Pancreas (tissue), 10 donors: ENCODE data around the gene NLRP6. TPM values are rescaled to one million over a fixed set of nuclear protein-coding genes. Genes with fewer than 3 reads are reported as not detected.
A peak's percentile ranks its signal among the peaks of the same experiment; 100 is the strongest.
"Not testable (repeated sequence)": the region's sequence is repeated elsewhere in the genome, so short reads cannot be mapped to it uniquely, and the experiment has no call there.

Experiments used
- ATAC-seq, 4 donors: fragments of 200-7000 bp; cut with Tn5 transposase; one replicate each; pipeline versions ENCODE4 v1.8.0 to v1.9.1; 2020; ENCODE audit warnings: mild to moderate bottlenecking in 4 of 4, moderate library complexity in 4 of 4
- DNase-seq, 6 donors: peaks; one replicate each; pipeline ENCODE4 v3.0.0-alpha.2; 2020
- FAIRE-seq: peaks from 2 replicates; lab custom pipeline; 2012; peaks lifted over from hg19 to GRCh38; lab: Jason Lieb, UNC
- H3K27ac ChIP-seq, 4 donors: fragments of 200-600 bp; sonication (generic); 1 replicate in 3 of 4; 2 replicates in 1 of 4; pipeline versions ENCODE4 v1.5.0 to v1.8.0; 2020
- H3K27me3 ChIP-seq, 4 donors: fragments of 200-600 bp; one replicate each; pipeline ENCODE4 v1.8.0; 2021
- H3K36me3 ChIP-seq, 3 donors: fragments of 200-600 bp; sonication (generic) in 1 of 3; one replicate each; pipeline versions ENCODE4 v1.5.0 to v1.8.0; 2020 to 2021
- H3K4me1 ChIP-seq, 3 donors: fragments of 200-600 bp; one replicate each; pipeline ENCODE4 v1.8.0; 2021
- H3K4me3 ChIP-seq, 4 donors: fragments of 200-600 bp; sonication (generic) in 2 of 4; one replicate each; pipeline versions ENCODE4 v1.5.0 to v1.8.0; 2020 to 2021
- H3K9me3 ChIP-seq, 4 donors: fragments of 200-600 bp; one replicate each; pipeline ENCODE4 v1.8.0; 2021
- CTCF ChIP-seq, 4 donors: fragments of 200-600 bp; sonication (generic) in 3 of 4; IDR thresholded peaks; one replicate each; pipeline versions ENCODE4 v1.5.0 to v1.8.0; 2021; ENCODE audit warnings: antibody characterized with exemption in 4 of 4
- WGBS, 2 donors: extraction: QIAGEN DNeasy Blood & Tissue Kit; methylation state at CpG; one replicate each; pipeline ENCODE4 v1.1.7; 2013; 5-methylcytosine and 5-hydroxymethylcytosine counted together
- intact Hi-C, 3 donors: fragments of 100-400 bp; cut with DNase I; formaldehyde crosslinking; loops; one replicate each; pipeline versions ENCODE4 v1.11.1 to v1.14.2; 2022
- polyA plus RNA-seq, 2 donors: library from polyadenylated mRNA; stranded (reverse); fragments of 200-250 nt; gene quantifications; one replicate each; pipeline ENCODE4 v1.2.3, GENCODE V29; 2013
- total RNA-seq, 6 donors: library from RNA; stranded (reverse); fragmentation: NEBNext Ultra II Directional in 4 of 6; extraction: Animal tissue kit (Norgen Biotek cat#: 25700) in 4 of 6; gene quantifications; one replicate each; pipeline versions ENCODE4 v1.2.1 to v1.2.4, GENCODE V29; 2021 to 2023
- donor health status: healthy with polysubstance abuse.
- donor health status: DM: no; HTN: no; CAD: no; lungs with moderate emphysema.
- donor health status: DM: no; HTN: no; CAD: no.
- donor health status: control.
- donor health status: control.
- donor health status: Bipolar disorder and iron deficiency.
- donor health status: DM: yes; HTN: yes; CAD: no.
- donor health status: DM: no; HTN: no; CAD: no.
- donor health status: DM: no; HTN: no; CAD: no.
- donor health status: DM: yes; HTN: yes; CAD: no.

The NLRP6 gene
- total and polyA plus RNA-seq, 8 donors, result 0.05 to 0.23 (median 0.19) TPM; not detected in 2

- Histone ChIP-seq H3K9me3 (no peaks in the 10 kb centered on the region), H3K4me1 (peaks cover 0 to 15% (median 7%) of the 10 kb centered on the region in 3 donors), H3K4me3 (no peak overlapping the region), H3K27me3 (no peaks in the 10 kb centered on the region), H3K27ac (no peak overlapping the region), H3K36me3 (no peaks in the 10 kb centered on the region)
- ATAC-seq (no peak), FAIRE-seq (no peak), DNase-seq (no peak)
- intact Hi-C loops, result no loop called here
- no peak for TF ChIP-seq CTCF (IDR thresholded peaks at IDR 0.05)
- WGBS, 2 donors, result 67 to 70% methylated on average over 11 of the region's 11 CpGs
Measured at GRCh38 chr11:324156-324555, 45.9 kb downstream of the NLRP6 start.

GRCh38 chr11:324593-325517, 46.6 kb downstream of the NLRP6 start:
- 54 to 63% methylated on average over 27 to 28 of the region's 34 CpGs for WGBS, 2 donors
- ATAC-seq, H3K9me3 ChIP-seq, H3K4me3 ChIP-seq, intact Hi-C loops, FAIRE-seq, H3K36me3 ChIP-seq, DNase-seq, H3K27me3 ChIP-seq: not testable (repeated sequence)
- Histone ChIP-seq H3K4me1 (peaks cover 0 to 15% (median 7%) of the 10 kb centered on the region in 3 donors), H3K27ac (peak overlapping the region in 1 of 4 donors; percentile 33)

- no peaks in the 10 kb centered on the region for H3K27me3 ChIP-seq
- no peak for ATAC-seq
- no peak for TF ChIP-seq CTCF (IDR thresholded peaks at IDR 0.05)
- no peak for FAIRE-seq
- peak overlapping the region in 3 of 4 donors; percentile 62 to 80 (median 79) for H3K27ac ChIP-seq
- no peaks in the 10 kb centered on the region for H3K36me3 ChIP-seq
- 70 to 80% methylated on average over 30 of the region's 30 CpGs for WGBS, 2 donors
- intact Hi-C loops, result no loop called here
- no peak overlapping the region for H3K4me3 ChIP-seq
- no peak for DNase-seq
- no peaks in the 10 kb centered on the region for H3K9me3 ChIP-seq
- H3K4me1 ChIP-seq, result peaks cover 0 to 15% (median 7%) of the 10 kb centered on the region in 3 donors
Measured at GRCh38 chr11:325796-326591, 47.8 kb downstream of the NLRP6 start.

GRCh38 chr11:326592-326841, 48.3 kb downstream of the NLRP6 start:
- Histone ChIP-seq H3K27me3 (no peaks in the 10 kb centered on the region), H3K4me3 (no peak overlapping the region), H3K4me1 (peaks cover 0 to 15% (median 7%) of the 10 kb centered on the region in 3 donors), H3K36me3 (no peaks in the 10 kb centered on the region), H3K9me3 (no peaks in the 10 kb centered on the region), H3K27ac (peak overlapping the region; percentile 13 to 80 (median 70))
- intact Hi-C loops, result no loop called here
- DNase-seq, result no peak
- no peak for FAIRE-seq
- no peak for TF ChIP-seq CTCF (IDR thresholded peaks at IDR 0.05)
- ATAC-seq, result peak in 2 of 4 donors; percentile 8 to 17
- 72 to 79% methylated on average over 6 of the region's 6 CpGs for WGBS, 2 donors

- FAIRE-seq (no peak), ATAC-seq (peak; percentile 54 to 80 (median 72)), DNase-seq (peak in 5 of 6 donors; percentile 58 to 81 (median 70))
- no peak for TF ChIP-seq CTCF (IDR thresholded peaks at IDR 0.05)
- Histone ChIP-seq H3K4me1 (peaks cover 0 to 15% (median 7%) of the 10 kb centered on the region in 3 donors), H3K36me3 (no peaks in the 10 kb centered on the region), H3K27ac (peak overlapping the region; percentile 31 to 80 (median 70)), H3K4me3 (no peak overlapping the region), H3K9me3 (no peaks in the 10 kb centered on the region), H3K27me3 (no peaks in the 10 kb centered on the region)
- intact Hi-C loops, result no loop called here
- WGBS, 2 donors, result 29 to 31% methylated on average over 19 of the region's 19 CpGs
Measured at GRCh38 chr11:326842-327580, 48.8 kb downstream of the NLRP6 start.
